NCI-H748 treated with DMSO at 0.1 percent for 48 hours (cell line): ENCODE measurements around the gene BCL11B.
"Not testable (repeated sequence)": the region's sequence is repeated elsewhere in the genome, so short reads cannot be mapped to it uniquely, and the experiment has no call there.

ENCODE experiments used
- DNase-seq: peaks from one replicate; lab custom pipeline; 2025; lab: John Stamatoyannopoulos, UW

Gene BCL11B

DNA sequence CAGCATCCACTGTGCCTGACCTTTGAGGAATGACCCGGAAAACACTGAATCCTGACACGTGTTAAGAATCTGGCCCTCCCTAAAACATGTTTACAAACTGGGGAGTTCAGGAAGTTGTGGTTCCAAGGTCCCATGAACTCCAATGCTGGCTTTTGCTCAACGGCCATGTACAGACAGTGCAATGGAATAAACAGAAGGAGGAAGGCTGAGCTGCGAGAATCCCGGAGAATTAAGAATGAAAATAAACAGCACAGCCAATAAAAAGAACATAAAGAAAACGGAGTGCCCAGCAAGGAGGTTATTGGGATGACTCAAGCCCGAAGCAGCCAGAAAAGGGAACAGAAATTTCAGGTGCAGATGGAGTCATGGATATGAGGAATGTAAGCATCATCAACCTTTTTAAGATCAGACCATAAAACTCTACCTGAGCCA lies 32.3 kb downstream of the BCL11B start:
- no peak for DNase-seq

DNA sequence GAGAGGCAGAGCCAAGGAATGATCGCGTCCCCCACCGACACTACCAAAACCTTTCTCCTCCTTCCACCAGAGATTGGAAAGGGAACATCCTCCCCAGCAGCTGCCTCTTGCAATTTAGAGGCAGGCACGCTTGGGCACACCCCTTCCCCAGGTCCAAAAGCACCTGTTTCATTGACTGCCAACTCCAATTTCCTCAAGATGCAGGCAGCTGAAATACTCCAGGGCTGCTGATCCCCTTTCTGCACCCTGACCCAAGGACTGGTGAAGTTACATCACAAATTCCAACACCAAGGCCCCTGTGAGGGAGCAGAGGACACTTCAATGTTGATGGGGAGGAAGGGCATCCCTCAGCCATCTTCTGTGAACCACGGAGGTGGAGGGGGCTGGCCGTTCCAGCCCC lies 33.8 kb downstream of the BCL11B start:
- no peak for DNase-seq

DNA sequence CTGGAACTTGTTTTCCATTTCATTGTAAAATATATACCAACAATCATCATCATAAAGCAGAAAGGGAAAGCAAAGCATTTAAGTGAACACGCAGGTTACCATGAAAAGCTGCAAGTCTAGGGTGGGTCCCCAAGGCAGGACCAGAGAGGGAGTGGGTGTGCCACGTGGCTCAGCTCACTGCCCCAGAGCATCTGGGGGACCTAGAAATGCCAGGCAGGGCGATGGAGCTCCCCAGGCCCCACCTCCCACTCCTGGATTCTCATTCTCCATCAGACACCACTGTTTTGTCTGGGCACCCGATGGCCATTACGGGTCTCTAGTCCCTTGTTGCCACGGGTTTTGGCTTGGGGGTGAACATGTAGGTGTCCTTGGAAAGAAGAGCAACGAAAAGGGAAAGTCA lies 34.7 kb downstream of the BCL11B start:
- no peak for DNase-seq

DNA sequence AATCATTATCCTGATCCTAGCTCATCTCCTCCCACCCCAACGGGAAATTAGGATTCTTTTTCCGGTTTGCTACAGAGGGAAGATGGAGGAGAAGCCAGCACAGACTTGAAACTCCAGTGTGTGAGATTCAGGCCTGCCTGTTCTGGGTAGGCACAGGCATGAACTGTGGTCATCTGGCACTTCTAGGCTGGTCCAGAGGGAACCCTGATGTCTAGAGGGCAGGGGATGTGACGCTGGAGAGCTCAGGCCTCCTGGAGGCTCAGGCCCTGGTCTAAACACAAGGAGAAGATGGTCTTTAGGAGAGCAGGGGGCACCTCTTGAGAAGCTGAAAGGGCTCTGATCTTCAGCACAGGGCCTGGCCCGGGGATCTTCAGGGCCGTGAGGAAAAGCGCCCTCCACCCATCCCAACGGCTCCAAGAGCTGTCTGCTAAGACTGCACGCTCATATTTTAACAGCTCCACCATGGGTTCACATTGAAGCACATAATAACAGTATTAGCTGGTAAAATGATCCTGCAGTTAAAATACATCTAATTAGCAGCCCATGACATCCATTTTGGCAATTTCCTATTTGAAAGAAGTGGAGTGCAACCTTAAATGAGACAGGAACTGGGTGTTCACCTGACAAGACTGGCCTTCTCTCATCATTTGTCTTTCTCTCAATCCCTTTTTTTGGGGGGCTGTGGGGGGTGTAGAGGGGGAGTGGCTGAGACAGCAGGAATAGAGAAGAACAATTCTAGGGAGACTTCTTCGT lies 35.4 kb downstream of the BCL11B start:
- DNase-seq, result no peak

DNA sequence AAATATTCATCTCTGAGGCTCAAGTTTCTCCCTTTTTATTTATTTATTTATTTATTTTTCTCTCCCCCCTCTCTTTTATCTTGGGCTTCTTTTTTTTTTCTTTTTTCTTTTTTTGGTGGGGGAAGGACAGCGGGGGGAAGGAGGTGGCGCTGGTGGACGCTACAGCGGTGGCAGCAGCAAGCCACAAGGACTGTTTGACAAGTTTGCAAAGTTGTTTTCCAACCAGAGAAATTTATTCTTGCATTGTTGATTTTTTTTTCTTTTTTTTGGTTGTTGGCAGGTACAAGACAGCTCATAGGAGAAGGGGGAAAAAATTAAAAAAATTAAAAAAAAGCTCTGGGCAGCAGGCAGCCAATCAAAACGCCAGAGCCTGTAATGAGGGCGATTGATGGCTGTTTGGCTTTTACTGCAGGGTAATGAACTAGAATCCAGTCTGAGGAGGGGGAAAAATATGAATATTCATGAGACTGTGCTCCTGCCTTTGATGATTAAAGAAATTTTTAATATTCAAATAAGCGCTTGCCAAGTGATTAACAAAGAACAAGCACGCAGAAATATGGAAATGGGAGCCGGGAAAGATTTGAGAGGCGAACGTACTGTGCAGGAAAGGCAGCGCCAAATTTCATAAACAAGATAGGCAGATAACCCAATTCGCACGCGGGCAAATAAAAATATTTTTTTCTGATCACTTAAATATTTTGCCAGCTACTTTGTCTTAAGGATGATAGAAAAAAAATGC lies 36.2 kb downstream of the BCL11B start:
- no peak for DNase-seq

DNA sequence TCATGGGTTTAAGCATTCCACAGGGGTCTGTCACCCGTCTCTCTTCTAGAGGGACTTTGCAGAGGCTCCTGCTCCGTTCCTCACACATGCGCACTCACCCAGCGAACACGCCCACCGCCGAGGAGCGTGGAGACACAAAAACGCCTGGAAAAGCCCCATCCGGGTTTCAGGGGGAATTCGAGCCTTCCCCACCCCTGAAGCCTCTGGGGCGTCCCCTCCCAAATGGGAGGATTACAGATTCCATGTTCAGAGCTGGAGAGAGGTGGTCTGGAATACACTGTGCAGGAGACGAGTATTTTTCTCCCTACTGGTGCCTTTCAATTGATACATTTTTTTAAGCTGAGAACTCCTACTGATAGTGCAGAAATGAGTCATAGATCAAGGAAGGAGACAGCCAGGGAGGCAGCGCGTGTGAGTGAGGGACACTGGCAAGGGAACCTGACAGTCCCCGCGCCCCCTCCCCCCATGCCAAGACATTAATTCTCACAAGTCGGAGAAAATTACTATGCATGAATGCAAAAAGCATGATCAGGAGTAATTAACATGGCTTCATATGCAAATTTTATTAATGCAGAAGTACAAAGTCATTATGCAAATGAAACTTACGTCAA lies 36.9 kb downstream of the BCL11B start:
- no peak for DNase-seq

DNA sequence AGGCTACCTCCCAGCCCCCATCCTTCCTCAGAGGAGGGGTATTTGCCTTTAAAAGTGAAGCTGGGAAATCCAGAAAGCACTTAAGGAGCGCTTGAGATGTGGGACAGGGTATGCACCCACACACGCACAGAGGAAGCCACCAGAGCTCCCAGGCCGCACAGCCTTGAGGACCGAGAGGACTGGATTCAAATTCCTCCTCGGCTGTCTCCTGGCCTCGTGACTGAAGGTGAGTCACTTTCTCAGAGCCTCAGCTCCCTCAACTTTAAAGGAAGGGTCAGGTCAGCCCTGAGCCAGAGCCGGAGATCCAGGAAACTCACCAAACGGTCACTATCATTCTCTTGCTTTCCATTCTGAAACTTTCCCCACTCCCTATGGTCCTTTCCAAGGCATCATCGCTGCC lies 37.6 kb downstream of the BCL11B start:
- no peak for DNase-seq

DNA sequence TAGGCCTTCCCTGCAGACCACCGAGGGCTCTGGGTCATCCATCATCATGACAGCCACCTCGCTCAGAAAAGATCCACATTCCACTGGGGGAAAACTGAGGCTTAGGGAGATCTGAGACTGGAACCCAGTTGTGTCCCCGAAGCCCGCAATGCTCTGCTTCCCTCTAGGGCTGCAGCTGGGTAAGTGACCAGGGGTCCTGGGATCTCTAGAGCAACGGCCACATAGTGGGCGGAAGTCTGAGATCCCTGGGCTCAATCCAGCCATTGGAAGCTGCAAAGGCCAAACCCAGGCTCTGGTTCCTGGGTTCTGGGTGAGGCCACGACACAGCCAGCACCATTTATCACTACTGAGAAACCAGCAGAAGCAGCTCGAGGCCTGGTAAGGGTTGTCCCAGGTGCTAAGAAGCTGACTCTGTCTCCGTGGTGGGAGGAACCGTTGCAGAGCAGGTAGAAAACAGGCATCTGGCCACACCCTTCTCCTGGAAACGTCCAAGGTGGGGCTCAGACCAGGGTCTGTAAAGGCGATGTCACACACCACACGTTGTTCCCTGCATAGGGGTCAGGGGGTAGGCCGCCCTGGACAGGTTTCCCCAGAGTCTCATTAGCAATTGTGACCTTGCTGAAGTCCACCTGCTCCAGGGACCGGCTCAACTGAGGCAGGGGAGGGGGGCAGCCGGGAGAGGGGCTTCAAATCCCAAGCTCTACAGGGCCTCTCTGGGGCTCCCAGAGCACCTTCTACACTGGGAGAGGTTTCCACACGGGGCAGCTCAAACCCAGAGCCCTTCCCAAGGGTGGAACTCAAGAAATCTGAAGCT lies 38.6 kb downstream of the BCL11B start:
- DNase-seq, result no peak

DNA sequence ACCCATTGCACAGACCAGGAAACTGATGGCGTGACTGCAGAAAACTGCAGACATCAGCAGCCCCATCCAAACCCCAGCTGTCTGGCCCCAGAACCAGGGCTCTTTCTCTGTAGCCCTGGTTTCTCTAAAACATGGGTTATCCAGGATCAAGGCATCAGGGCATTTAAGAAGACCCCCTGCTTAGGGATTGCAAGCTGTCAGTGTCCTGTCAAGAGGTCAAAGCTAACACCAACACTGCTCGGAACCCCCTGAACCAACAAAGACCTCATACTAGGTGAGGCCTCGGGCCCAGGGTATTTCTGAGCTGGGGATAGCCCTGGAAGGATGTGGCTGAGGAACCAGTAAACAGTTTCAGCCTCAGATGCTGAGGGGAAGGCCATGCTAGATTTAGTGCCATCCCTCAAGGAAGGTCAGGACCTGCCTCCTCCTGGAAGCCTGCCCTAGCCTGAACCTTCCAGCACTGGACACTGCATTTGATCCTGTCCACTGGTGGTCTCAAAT lies 39.2 kb downstream of the BCL11B start:
- DNase-seq, result no peak

DNA sequence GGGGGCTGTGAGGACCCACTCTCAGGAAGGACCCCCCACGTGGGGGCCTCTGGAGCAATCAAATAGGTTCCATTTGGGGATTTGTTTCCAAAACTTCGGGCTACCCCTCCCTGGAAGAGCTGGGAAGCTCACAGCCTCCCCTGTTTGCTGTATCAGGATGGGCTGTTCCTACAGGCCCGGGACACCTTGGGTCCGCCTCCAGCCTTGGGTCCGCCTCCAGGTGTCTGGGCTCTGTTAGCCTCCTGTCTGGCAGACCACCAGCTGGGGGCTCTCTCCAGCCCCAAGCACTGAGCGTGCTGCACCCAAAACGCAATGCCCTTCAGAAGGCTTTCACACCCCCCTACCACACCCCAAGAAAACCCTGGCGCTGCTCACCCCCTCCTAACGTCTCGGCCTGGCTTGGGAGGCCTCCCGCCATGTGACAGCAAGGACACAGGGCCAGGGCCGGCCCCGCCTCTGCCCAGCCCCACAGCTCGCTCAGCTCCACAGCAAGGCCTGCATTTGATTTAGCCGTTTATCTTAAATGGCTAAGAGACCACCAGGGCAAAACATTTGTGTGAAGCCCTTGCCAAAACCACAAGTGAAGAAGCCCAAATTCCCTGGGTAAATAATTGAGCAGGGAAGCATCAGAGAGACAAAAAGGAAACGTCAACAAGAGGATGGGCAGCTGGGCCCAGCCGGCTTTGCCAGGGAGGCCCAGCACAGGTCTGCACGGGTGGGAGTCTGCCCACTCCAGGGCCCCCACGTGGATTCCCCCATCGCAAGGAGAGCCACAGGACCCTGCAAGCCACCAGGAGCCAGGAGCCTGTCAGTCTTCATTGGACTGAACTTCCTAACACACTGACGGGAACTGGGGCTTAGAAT lies 39.9 kb downstream of the BCL11B start:
- no peak for DNase-seq

DNA sequence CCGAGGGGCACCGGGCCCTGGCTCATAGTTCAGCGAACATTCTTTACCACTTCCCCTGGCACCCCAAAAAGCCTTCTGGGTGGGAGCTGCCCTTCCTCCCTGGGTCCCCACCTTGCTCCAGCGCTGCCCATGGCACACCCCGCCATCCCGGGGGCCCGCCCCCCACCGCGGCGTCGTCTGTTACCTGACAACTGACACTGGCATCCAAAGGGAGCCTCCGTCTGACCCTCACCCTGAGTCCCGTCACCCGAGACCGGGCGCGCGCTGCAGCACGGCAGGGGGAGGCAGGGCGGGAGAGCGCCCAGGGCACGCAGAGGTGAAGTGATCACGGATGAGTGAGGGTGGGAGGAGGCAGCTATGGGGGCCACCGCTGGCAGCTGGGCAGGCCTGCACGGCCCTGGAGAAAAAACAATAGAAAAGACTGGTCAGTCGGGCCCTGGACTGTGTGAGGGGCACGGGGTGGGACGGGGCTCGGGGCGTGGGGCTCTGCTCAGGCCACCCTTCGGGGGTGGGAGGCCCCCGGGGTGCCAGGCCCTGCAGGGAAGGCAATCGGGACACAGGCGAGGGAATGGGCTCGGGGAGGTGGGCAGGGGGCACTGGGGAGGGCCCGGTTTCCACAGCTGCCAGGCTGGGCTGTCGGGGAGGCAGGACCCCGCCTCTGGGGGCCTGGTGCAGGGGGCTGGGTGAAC lies 40.7 kb downstream of the BCL11B start:
- DNase-seq, result no peak

DNA sequence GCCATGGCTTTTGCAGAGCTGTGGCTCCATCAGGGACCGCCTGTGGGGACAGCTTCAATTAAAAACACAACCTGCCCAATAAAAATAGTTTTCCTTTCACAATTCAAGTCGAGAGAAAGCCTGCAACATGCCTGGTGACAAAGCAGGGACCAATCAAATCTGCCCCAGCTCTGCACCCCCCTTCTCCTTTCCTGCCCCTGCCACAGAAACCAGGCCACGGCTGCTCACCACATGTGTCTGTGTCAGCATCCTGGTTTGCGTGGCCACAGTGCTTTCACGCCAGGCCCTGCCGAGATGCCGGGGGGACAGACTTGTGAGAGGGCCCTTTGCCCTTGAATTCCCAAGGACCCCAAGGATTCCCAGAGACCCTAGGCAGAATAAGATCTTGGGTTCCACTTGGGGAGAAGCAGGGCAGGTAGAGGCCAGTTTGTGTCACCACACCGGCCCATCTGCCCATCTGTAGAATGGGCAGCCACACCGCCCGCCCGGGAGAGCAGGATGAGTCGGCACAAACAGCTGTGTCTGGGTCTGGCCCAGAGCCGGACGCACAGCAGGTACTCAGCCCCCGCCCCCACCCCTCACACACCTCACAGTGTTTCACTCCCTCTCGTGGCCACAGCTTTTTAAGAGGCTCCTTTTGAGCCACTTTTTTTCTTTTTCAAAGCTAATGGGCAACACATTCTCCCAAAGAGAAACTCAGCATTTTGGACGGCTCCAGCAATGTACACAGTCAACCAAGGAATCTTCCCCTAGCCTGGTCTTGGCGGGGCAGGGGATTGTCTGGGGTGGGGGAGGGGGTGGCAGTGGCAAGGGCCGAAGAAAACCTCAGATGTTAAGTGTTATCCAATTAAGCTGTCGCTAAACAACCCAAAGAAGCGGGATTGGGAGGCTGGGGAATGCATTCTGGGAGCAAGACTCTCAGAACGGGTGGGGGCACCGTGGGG lies 41.5 kb downstream of the BCL11B start:
- DNase-seq, result no peak

DNA sequence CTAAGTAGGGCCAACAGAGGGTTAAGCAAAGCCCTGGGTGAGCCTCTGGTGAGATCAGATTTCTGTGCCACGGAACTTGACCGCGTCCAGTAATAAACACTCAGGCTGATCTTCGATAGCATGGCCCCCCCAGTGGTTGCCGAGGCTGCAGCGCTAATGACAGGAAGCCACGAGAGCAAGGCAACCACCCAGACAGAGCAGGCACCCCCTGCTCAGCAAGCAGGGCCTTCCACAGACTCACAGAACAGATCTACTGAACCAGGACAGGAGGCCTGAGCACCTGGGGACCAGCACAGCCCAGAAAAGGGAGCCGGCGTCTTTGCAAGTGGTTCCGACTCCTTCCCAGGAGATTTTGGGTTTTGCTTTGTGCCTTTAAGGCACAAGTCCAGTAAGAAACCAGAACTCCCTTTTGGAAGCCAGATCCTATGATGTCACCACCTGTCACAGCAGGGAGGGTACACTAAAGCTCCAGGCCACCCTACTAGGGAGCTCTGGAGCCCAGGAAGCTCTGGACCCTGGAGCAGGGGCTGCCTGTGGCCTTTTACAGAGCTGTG lies 42.3 kb downstream of the BCL11B start:
- no peak for DNase-seq

DNA sequence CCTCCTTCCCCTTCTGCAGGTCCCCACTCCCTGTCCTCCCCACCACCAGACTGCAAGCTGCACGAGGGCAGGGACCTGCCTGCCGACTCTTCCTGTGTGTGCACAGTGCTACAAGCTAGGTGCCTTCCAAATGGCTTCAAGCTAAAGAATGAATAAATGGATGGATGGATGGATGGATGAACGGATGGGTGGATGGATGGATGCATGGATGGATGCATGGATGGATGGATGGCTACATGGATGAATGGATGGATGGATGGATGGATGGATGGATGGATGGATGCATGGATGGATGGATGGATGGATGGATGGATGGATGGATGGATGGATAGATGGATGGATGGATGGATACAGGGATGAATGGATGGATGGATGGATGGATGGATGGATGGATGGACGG lies 43.2 kb downstream of the BCL11B start:
- not testable (repeated sequence) for DNase-seq

DNA sequence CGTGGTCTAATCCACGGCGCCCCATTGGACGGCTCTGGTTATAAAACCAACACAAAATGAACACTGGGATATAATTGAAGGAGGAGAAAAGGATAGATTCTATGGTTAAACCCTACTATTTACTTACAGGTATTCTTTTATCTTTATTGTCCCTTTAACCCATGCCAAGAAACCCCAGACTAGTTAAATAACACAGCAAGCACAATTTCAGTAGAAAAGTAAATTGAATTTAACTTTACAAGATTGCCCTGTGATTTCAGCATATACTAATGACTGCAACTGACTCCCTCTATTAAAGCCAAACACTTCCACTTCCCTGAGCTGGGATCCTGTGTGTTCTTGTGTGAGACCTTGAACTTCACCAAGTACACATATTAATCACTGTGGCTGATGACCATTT lies 45.3 kb downstream of the BCL11B start:
- DNase-seq, result no peak

DNA sequence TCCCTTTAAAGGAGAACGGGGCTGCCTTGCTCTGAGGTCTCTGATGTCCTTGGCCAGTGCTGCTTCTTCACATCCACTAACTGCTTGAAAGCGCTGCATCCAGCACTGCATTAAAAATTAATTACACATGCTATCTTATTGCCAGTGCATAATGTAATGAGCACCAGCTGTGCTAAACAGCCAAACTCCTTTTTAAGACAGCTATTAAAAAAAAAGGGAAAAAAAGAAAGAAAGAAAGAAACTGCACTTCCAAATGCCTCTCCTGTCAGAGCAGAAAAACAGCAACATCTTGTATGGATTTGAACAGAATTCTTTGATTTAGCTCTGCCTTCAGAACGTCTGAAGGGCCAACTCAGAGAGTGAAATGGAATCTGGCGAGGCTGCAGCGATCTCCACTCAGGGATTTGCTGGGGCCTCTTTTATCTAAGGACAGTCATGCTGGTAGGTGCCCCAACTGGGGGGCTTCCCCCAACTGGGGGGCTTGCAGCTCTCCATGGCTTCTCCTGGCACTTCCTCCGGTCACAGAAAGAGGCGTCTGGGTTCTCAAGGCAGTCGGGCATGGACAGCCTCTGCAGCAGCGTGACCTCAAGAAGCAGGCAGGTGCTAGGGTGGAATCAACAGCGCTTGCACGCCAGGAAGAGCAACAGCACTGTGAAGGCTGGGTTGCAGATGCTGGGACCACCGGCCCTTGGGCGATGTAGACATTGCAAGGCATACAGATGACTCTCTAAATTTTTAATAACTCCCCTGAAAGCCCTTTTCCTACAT lies 46.4 kb downstream of the BCL11B start:
- DNase-seq, result no peak

DNA sequence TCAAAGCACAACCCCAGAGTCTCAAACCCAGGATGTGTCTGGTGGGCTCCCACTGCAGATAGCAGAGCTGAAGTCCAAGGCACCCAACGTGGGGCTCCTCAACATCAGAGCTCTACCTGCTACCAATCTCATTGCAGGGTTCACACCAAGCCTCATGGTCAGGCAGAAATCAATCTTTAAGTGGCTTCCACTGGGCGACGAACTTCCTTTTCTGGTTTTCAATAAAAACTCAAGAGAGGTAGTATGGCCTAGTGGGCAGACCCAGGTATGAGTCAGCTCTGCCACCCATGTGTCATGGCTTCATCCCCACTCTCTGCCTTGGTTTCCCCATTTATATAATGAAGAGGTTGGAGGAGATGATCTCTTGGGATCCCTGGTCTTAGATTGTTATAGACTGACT lies 47.0 kb downstream of the BCL11B start:
- DNase-seq, result no peak
